K562 (cell line): Measurements from ENCODE around the gene CTDSP1. TPM values are rescaled to one million over a fixed set of nuclear protein-coding genes. Genes with fewer than 3 reads are reported as not detected.

Experiments used
- ARID1B ChIP-seq: fragments of 450-650 bp; IDR thresholded peaks from 2 replicates; pipeline ENCODE4 v1.6.1; 2016; ENCODE audit warnings: antibody characterized with exemption, mild to moderate bottlenecking, inconsistent platforms
- CC2D1A ChIP-seq: fragments of 450-650 bp; IDR thresholded peaks from 2 replicates; pipeline ENCODE4 v1.6.1; 2017; ENCODE audit warnings: mild to moderate bottlenecking
- EZH2 ChIP-seq: IDR thresholded peaks from 2 replicates; pipeline ENCODE4 v1.6.1; 2012; ENCODE audit warnings: low read depth, mild to moderate bottlenecking, inconsistent platforms, low read length, borderline replicate concordance
- FOS ChIP-seq: IDR thresholded peaks from 3 replicates; pipeline ENCODE4 v1.6.1; 2011; ENCODE audit not compliant: insufficient read length; ENCODE audit errors: extremely low read depth
- FOXA1 ChIP-seq: fragments of 450-650 bp; IDR thresholded peaks from 2 replicates; pipeline ENCODE4 v1.6.1; 2016; ENCODE audit warnings: mild to moderate bottlenecking, borderline replicate concordance
- HDAC8 ChIP-seq: fragments of 450-650 bp; IDR thresholded peaks from 2 replicates; pipeline ENCODE4 v1.6.1; 2016; ENCODE audit warnings: mild to moderate bottlenecking, missing genetic modification characterization, moderate library complexity, missing compliant biosample characterization
- KHSRP ChIP-seq: fragments of 450-650 bp; IDR thresholded peaks from 2 replicates; pipeline ENCODE4 v1.6.1; 2017
- MAFG ChIP-seq: fragments of 450-650 bp; conservative IDR thresholded peaks from 2 replicates; pipeline ENCODE4 v1.6.1; 2016; ENCODE audit warnings: missing genetic modification characterization, missing compliant biosample characterization
- NELFE ChIP-seq: IDR thresholded peaks from 2 replicates; pipeline ENCODE4 v1.6.1; 2011; ENCODE audit warnings: mild to moderate bottlenecking; ENCODE audit not compliant: insufficient read depth, insufficient read length
- NR2F6 ChIP-seq: fragments of 450-650 bp; formaldehyde crosslinking; IDR thresholded peaks from 2 replicates; pipeline ENCODE4 v1.4.0; 2020; ENCODE audit warnings: mild to moderate bottlenecking
- RBM25 ChIP-seq: fragments of 200-400 bp; formaldehyde crosslinking; IDR thresholded peaks from 2 replicates; pipeline ENCODE4 v1.6.1; 2018; ENCODE audit warnings: low read length, low read depth, moderate library complexity; ENCODE audit not compliant: severe bottlenecking
- SMC3 ChIP-seq: conservative IDR thresholded peaks from 2 replicates; pipeline ENCODE4 v1.6.1; 2011; ENCODE audit warnings: low read depth, low read length, improper control_type of control experiment; ENCODE audit not compliant: insufficient read depth
- SREBF1 ChIP-seq: fragments of 150-350 bp; IDR thresholded peaks from 2 replicates; pipeline ENCODE4 v1.6.1; 2014; ENCODE audit warnings: antibody characterized with exemption, low read depth, low read length, borderline replicate concordance
- SRSF7 ChIP-seq: fragments of 200-400 bp; formaldehyde crosslinking; optimal IDR thresholded peaks from 2 replicates; pipeline ENCODE3; 2017; ENCODE audit warnings: mild to moderate bottlenecking, low read depth, low read length
- TAF15 ChIP-seq: fragments of 200-400 bp; formaldehyde crosslinking; IDR thresholded peaks from 2 replicates; pipeline ENCODE4 v1.6.1; 2017; ENCODE audit warnings: mild to moderate bottlenecking, low read depth, low read length, moderate library complexity
- TCFL5 ChIP-seq: fragments of 250-450 bp; sonication (Bioruptor Pico); conservative IDR thresholded peaks from 2 replicates; pipeline ENCODE4 v1.6.1; 2021; ENCODE audit warnings: mild to moderate bottlenecking, moderate library complexity, matching md5 sums
- ZBTB17 ChIP-seq: fragments of 450-650 bp; formaldehyde crosslinking; IDR thresholded peaks from 2 replicates; pipeline ENCODE4 v1.4.0; 2020; ENCODE audit warnings: mild to moderate bottlenecking
- ZC3H4 ChIP-seq: sonication (generic); formaldehyde crosslinking; IDR thresholded peaks from 2 replicates; pipeline ENCODE4 v1.9.0; 2021; ENCODE audit warnings: missing genetic modification reagents, borderline replicate concordance
- ZNF717 ChIP-seq: fragments of 250-450 bp; sonication (Bioruptor Pico); IDR thresholded peaks from 2 replicates; pipeline ENCODE4 v1.5.0; 2021
- polyA plus RNA-seq, 8 experiments: library from polyadenylated mRNA; depleted of rRNA in 4 of 8; stranded (reverse) in 5 of 8; unstranded in 3 of 8; fragments of >200 nt; fragmentation: Nextera tagmentation in 2 of 8; fragmentation: Illumina TruSeq in 1 of 8; extraction: Ambion mirVana in 2 of 8; extraction: Trizol in 1 of 8; gene quantifications; 2 replicates each; pipeline versions ENCODE4 v1.2.1 to v1.2.3, GENCODE V29; 2011 to 2014; ENCODE audit warnings: inconsistent platforms in 1 of 8, missing spikeins in 1 of 8
- total RNA-seq, 7 experiments: library from RNA; depleted of rRNA in 6 of 7; stranded (reverse); fragments of >200 nt in 6 of 7; fragmentation: Illumina TruSeq in 2 of 7; extraction: Trizol in 2 of 7; gene quantifications; 2 replicates each; pipeline versions ENCODE4 v1.2.1 to v1.2.3, GENCODE V29; 2011 to 2021; ENCODE audit warnings: low replicate concordance in 1 of 7
- TF ChIP-seq, protein P1 (sequence below): sonication (generic); formaldehyde crosslinking; IDR thresholded peaks from 2 replicates; pipeline ENCODE4 v1.8.1; 2022; ENCODE audit warnings: missing genetic modification reagents
- TF ChIP-seq, protein P2 (sequence below), 2 experiments: fragments of 450-650 bp; IDR thresholded peaks; 2 replicates each; pipeline ENCODE4 v1.6.1; 2018; ENCODE audit warnings: mild to moderate bottlenecking in 2 of 2, low read depth in 1 of 2; ENCODE audit not compliant: partially characterized antibody in 2 of 2
- TF ChIP-seq, protein P3 (sequence below): sonication (generic); formaldehyde crosslinking; IDR thresholded peaks from 2 replicates; pipeline ENCODE4 v1.5.0; 2020; ENCODE audit warnings: missing genetic modification reagents
- TF ChIP-seq, protein P4 (sequence below): fragments of 450-650 bp; IDR thresholded peaks from 2 replicates; pipeline ENCODE4 v1.6.1; 2016; ENCODE audit warnings: missing biosample characterization, missing genetic modification characterization

CTDSP1 gene
- total and polyA plus RNA-seq, 9 of the 15 experiments (the other 6 are each of a cell fraction or from before 2014, with no cell fraction given) = 2.4 to 74.8 (median 45.8) TPM

DNA sequence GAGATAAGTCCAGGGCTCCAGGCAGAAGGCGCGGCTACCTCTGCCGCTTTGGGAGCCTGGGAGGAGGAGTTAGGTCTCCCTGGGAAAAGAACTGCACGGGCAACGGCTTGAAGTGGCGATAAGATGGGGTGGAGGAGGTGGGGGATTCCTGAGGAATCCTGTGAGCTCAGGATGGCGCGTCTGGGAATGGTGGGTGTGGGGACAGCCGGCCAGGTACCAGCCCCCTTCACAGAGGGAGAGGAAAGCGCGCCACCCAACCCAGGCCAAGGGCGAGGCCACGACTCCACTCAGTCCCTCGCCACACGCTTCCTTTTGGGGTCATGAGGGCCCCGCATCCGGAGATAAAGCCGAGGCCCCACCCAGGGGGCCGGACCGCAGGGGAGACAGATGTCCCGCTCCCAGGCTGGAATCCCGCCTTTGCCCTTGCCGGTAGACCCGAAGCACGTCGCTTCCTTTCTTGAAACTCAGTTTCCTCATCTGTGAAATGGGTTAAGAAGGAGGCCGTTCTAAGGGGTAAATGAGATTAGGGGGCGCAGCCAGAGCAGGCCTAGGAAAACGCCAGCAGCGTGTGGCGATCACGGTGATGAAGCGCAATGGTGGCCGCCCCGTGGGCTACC, 1.7 kb upstream of the CTDSP1 start (continued):
- no peak for TF ChIP-seq SREBF1
- no peak for TF ChIP-seq HDAC8
- TF ChIP-seq EZH2 = no peak
- no peak for TF ChIP-seq TCFL5 (CRISPR knock-in tag)
- no peak for TF ChIP-seq NR2F6 (CRISPR knock-in tag)
- TF ChIP-seq ZNF717 (CRISPR knock-in tag) = no peak
- TF ChIP-seq FOXA1 = no peak
- peak; percentile 100 for TF ChIP-seq CC2D1A
- TF ChIP-seq ZC3H4 (CRISPR knock-in tag) = no peak
- TF ChIP-seq, protein P1, sequence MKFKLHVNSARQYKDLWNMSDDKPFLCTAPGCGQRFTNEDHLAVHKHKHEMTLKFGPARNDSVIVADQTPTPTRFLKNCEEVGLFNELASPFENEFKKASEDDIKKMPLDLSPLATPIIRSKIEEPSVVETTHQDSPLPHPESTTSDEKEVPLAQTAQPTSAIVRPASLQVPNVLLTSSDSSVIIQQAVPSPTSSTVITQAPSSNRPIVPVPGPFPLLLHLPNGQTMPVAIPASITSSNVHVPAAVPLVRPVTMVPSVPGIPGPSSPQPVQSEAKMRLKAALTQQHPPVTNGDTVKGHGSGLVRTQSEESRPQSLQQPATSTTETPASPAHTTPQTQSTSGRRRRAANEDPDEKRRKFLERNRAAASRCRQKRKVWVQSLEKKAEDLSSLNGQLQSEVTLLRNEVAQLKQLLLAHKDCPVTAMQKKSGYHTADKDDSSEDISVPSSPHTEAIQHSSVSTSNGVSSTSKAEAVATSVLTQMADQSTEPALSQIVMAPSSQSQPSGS (CRISPR knock-in tag) = no peak
- TF ChIP-seq SMC3 = no peak
- TF ChIP-seq KHSRP = no peak
- no peak for TF ChIP-seq MAFG
- TF ChIP-seq FOS = no peak
- TF ChIP-seq, protein P2, sequence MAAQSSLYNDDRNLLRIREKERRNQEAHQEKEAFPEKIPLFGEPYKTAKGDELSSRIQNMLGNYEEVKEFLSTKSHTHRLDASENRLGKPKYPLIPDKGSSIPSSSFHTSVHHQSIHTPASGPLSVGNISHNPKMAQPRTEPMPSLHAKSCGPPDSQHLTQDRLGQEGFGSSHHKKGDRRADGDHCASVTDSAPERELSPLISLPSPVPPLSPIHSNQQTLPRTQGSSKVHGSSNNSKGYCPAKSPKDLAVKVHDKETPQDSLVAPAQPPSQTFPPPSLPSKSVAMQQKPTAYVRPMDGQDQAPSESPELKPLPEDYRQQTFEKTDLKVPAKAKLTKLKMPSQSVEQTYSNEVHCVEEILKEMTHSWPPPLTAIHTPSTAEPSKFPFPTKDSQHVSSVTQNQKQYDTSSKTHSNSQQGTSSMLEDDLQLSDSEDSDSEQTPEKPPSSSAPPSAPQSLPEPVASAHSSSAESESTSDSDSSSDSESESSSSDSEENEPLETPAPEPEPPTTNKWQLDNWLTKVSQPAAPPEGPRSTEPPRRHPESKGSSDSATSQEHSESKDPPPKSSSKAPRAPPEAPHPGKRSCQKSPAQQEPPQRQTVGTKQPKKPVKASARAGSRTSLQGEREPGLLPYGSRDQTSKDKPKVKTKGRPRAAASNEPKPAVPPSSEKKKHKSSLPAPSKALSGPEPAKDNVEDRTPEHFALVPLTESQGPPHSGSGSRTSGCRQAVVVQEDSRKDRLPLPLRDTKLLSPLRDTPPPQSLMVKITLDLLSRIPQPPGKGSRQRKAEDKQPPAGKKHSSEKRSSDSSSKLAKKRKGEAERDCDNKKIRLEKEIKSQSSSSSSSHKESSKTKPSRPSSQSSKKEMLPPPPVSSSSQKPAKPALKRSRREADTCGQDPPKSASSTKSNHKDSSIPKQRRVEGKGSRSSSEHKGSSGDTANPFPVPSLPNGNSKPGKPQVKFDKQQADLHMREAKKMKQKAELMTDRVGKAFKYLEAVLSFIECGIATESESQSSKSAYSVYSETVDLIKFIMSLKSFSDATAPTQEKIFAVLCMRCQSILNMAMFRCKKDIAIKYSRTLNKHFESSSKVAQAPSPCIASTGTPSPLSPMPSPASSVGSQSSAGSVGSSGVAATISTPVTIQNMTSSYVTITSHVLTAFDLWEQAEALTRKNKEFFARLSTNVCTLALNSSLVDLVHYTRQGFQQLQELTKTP (IDR thresholded peaks at IDR 0.05; ENCODE audit: low read depth in 1 of 2, partially characterized antibody in 2 of 2) = peak in 1 of 2 experiments; percentile 75
- TF ChIP-seq, protein P3, sequence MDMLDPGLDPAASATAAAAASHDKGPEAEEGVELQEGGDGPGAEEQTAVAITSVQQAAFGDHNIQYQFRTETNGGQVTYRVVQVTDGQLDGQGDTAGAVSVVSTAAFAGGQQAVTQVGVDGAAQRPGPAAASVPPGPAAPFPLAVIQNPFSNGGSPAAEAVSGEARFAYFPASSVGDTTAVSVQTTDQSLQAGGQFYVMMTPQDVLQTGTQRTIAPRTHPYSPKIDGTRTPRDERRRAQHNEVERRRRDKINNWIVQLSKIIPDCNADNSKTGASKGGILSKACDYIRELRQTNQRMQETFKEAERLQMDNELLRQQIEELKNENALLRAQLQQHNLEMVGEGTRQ = 0 out of 2 replicates have a peak, but pooled peaks have one; percentile 29
- TF ChIP-seq ARID1B = peak; percentile 80
- no peak for TF ChIP-seq SRSF7
- TF ChIP-seq ZBTB17 (CRISPR knock-in tag) = no peak; the same call in none of the 2 replicates
- no peak for TF ChIP-seq TAF15
- TF ChIP-seq, protein P4, sequence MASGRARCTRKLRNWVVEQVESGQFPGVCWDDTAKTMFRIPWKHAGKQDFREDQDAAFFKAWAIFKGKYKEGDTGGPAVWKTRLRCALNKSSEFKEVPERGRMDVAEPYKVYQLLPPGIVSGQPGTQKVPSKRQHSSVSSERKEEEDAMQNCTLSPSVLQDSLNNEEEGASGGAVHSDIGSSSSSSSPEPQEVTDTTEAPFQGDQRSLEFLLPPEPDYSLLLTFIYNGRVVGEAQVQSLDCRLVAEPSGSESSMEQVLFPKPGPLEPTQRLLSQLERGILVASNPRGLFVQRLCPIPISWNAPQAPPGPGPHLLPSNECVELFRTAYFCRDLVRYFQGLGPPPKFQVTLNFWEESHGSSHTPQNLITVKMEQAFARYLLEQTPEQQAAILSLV = no peak
- TF ChIP-seq NELFE = no peak
- TF ChIP-seq RBM25 = peak; percentile 90
